Raji (cell line): ENCODE measurements around the gene ZNF618.

Source experiments
- POLR2A ChIP-seq: IDR thresholded peaks from 2 replicates; pipeline ENCODE4 v1.6.1; 2011; ENCODE audit warnings: low read depth, low read length, control low read depth; ENCODE audit not compliant: insufficient read depth

Gene ZNF618

DNA sequence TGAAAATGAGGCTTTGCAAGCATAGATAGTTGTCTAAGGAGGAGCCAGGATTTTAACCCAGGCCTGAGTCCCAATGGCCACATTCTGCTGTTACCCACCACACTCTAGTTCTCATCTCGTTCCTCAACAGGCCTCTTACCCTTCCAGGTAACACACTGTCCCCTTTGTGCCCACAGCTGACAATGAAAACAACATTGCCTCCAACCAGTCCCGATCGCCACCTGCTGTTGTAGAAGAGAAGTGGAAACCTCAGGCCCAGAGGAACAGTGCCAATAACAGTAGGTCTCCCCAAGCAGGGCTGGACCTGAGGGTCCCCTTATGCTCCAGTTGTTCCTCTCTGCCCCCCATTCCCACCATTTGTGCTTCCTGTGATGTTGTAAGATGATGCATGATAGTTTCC lies 171.6 kb downstream of the ZNF618 start:
- TF ChIP-seq POLR2A = no peak

DNA sequence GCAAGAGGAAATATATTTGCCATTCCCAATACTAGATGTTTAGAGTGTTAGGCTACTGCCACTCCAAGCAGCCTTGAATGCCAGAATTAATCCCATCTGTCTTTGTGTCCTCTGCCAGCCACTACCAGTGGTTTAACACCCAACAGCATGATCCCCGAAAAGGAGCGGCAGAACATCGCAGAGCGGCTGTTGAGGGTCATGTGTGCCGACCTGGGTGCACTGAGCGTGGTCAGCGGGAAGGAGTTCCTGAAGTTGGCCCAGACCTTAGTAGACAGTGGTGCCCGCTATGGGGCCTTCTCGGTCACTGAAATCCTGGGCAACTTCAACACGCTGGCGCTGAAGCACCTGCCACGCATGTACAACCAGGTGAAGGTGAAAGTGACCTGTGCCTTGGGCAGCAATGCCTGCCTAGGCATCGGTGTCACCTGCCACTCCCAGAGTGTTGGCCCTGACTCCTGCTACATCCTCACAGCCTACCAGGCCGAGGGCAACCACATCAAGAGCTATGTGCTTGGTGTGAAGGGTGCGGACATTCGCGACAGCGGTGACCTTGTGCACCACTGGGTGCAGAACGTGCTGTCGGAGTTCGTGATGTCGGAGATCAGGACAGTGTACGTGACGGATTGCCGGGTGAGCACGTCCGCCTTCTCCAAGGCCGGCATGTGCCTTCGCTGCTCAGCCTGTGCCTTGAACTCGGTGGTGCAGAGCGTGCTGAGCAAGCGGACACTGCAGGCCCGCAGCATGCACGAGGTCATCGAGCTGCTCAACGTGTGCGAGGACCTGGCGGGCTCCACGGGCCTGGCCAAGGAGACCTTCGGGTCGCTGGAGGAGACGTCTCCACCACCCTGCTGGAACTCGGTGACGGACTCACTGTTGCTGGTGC lies 172.7 kb downstream of the ZNF618 start:
- no peak for TF ChIP-seq POLR2A

DNA sequence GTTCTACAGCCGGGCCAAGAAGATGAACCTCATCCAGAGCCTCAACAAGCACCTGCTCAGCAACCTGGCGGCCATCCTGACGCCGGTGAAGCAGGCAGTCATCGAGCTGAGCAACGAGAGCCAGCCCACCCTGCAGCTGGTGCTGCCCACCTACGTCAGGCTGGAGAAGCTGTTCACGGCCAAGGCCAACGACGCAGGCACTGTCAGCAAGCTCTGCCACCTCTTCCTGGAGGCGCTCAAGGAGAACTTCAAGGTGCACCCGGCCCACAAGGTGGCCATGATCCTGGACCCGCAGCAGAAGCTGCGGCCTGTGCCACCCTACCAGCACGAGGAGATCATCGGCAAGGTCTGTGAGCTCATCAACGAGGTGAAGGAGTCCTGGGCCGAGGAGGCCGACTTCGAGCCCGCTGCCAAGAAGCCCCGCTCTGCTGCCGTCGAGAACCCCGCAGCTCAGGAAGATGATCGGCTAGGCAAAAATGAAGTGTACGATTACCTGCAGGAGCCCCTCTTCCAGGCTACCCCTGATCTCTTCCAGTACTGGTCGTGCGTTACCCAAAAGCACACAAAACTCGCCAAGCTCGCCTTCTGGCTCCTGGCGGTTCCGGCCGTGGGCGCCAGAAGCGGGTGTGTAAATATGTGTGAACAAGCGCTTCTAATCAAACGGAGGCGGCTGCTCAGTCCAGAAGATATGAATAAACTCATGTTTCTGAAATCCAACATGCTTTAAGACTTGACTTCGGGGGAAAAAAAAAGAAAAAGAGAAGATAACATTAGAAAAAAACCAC lies 173.5 kb downstream of the ZNF618 start:
- no peak for TF ChIP-seq POLR2A

DNA sequence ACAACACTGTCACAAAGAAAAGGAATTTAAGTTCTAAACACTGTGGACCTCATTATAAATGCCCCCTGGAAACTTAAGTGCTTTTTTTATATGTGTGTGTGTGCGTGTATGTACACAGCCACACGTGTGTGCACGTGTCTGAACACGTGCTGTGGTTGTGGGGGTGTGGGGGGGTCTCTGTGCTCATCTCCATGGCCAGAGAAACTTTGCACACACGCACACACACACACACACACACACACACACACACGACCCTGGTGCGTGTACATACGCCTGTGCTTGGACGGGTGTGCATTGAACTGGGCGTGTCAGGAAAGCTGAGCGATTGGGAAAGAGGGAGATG lies 174.1 kb downstream of the ZNF618 start:
- TF ChIP-seq POLR2A = no peak

DNA sequence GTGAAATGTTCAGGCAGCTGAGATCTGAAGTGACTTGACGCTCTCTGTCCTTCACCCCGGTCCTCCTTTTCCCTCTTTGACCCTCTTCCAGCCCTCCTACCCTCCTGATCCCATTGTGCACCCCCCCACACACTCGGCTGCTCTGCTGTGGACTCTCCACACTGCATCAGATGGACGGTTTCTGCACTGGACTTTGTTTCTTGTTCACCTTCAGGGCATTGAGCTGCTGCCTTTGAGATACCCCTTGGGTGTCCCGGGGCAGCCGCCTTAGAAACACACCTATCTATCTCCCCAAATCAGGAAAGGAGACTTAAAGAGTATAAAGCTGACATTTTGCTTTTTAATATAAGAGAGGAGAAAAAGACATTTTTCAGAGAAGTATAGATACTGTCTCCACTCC lies 174.5 kb downstream of the ZNF618 start:
- TF ChIP-seq POLR2A = no peak

DNA sequence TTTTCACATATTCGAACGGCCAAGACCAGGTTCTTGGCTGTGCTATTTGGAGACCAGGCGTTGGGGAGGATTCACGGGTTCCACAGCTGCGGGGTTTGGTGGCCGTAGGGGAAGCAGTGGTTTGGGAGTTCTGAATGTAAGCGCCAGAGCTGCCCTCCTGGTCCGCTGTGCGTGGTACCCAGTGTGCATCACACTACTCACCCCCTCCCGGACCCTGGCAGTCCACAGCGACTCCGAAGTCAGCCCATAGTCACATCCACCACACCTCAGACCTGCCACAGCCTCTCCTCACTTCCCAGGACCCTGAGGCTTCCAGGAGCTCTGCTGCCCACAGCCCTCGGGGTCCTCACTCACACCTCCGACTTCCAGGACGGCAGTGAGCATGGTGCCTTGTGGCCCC lies 175.2 kb downstream of the ZNF618 start:
- no peak for TF ChIP-seq POLR2A

DNA sequence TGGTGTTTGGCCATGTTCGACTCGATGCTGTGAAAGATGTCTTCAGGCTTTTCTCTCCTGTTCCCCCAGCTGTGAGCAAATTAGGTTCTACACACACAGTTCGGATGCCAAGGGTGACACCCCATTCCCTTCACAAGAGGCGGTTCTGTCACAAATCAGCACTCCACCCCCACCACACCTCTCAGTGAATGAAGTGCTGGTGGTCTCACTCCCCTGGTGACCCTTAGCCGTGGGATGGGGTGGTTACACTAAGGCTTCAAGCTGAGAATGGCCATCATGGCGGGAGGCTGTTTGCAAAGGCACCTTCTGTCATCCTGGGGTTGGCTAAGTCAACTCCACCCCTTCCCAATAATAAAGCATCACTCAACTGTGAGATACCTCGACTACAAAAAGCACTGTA lies 175.6 kb downstream of the ZNF618 start:
- no peak for TF ChIP-seq POLR2A

DNA sequence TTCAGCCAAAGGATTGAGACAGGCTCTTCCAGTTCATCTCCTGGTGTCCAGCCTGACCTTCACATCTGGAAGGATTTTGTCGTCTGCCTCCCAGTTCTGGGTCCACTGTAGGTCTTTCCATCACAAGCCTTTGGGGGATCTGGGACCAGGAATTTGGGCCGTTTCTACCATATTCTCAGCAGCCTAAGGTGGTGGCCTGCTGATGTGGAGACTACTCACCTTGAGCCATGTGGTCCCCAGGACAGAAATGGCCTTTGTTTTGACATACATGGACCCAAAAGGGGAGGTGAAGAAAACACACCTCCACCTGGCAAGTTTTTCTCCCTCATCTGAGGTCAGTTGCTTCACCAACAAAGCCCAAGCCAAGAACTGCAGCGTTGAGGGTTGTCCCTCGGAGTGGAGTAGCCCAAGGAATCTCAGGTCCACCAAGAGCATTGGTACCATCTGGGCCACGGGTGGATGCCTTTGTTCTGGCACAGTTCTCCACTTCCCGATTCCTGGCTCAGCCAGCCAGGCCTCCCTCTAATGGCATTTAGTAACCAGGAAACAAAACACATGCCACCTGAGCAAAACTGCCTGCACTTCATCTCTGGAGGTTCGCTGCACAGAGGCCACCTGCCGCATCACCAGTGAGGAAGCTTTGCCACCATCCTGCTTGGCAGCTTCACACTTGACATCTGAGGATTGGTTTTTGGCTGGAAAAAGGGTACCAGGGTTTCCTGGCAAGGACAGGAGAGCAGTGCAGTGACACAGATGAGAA lies 177.3 kb downstream of the ZNF618 start:
- no peak for TF ChIP-seq POLR2A

DNA sequence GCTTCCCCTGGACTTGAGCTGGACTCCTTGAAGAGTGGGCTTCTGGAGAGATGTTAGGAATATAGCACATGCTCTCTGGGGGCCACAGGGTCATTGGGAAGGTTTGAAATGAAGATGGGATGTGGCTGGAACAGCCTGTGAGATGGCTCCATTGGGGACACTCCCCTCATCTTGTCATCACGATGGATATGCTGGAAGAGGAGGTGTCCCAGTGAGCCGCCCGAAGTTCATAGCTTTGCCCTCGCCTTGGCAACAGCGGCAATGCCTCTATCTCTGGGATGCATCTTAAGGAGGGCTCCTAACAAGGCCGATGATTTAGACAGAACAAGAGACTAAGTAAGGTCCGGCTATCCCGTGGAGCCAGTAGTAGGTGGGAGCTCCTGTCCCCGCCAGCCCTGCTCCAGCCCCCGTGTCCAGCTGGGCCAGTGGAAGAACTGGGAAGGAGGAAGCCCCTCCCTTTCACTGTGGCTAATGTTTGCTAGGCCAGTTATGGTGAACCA lies 178.1 kb downstream of the ZNF618 start:
- no peak for TF ChIP-seq POLR2A

DNA sequence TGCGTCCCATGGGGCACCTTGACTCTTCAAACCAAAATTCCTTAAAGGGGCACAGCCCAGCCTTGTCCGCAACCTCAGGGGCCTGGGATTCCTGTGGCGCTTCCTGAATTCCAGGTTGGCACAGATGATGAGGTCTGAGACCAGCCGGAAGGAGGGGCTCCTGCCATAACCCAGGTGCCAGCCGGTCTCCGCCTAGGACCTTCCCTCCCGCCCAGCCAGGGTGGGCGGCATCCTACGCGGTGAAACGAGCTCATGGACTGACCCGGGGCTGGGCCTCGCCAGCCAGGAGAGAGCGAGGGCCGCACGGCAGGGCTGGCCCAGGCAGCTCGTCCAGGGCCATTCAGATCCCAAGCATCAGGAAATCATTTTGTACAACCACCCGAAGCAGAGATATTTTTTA lies 179.0 kb downstream of the ZNF618 start:
- TF ChIP-seq POLR2A = no peak

DNA sequence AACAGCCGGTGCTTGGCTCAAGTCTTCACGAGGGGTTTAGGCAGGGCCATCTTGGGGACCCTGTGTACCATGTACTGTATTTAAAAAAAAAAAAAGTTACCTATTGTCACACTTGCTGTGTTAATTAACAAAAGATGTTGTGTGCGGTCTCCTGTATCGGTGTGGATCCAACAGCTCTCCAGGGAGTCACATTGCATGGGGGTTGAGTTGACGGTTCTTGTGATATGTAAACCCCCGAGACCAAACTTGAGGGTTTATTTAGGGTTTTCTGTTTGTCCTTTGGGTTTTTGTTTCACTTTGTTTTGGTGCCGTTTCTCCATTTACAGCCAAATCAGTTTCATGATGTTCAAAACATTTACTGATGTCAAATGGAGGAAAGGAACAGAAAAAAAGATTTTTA lies 179.8 kb downstream of the ZNF618 start:
- no peak for TF ChIP-seq POLR2A

DNA sequence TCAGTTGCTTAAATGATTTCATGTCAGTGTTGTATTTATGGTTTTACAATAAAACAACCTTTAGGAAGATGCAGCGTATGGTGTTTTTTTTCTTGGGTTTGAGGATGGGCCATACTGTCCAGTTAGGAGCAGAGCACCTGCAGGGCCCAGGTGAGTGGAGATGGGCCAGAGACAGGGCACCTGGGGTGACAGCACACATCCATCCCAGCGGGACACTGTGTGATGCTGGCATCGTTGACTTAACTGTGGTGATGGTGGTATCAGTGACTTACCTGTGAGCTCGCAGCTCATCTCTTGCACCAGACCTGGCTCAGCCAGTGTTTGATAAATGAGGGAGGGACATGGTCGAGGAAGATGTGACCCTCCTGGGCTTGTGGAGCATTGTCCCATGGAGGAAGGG lies 180.4 kb downstream of the ZNF618 start:
- no peak for TF ChIP-seq POLR2A

DNA sequence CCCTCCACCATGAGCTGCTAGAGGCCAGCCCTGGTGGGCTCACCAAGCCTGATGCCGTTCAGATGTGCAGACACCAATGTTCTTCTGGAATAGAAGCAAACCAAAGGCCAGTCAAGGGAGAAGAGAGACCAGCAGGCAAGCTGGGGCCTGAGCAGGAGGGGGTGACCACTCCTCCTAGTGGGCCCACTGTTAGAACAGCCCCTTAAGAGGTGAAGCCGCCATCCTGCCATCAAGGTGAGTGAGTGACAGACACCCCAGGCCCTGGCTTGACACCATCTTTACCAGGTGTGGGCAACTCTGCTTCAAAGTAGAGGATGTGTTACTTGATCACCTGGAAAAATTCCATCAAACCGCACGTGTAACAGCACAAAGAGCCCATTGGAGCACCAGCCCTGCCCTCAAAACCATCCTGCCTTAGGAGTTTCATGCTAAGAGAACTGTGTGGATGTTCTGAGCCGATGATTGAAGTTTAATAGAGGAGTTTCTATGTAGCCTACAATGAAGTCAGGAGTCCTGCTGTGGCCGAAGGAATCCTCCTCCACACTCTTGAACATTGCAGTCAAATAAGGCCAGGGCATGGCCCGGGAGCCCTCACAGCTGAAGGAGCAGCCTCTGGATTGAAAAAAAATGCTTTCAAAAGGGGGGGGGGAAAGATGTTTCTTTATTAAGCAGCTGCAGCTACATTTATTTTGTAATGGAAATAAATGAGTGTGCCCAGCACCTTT lies 181.2 kb downstream of the ZNF618 start:
- no peak for TF ChIP-seq POLR2A

DNA sequence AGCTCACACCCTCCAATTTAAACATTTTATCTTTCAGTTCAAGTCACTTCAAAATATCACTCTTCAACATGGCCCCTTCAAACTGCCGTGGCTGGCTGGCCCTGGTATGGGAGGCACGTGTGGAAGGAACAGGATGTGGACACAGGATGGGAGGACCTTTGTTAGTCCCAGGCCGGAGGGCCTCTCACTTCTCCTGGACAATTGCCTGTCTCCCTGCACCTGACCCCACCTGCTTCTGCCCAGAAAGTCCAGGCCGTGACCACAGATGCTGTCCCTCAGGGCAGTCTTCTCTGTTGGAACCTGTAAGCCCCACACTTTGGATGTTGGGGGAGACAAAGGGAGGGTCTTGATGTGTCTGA lies 182.6 kb downstream of the ZNF618 start:
- no peak for TF ChIP-seq POLR2A
